Gastrocnemius medialis (tissue), 4 donors: Measurements from ENCODE around the gene TTC39B.

Experiments
- POLR2A ChIP-seq, 2 donors: fragments of 450-650 bp; IDR thresholded peaks; one replicate each; pipeline ENCODE4 v1.6.1; 2017; ENCODE audit warnings: antibody characterized with exemption in 2 of 2, mild to moderate bottlenecking in 2 of 2, moderate library complexity in 2 of 2
- TF ChIP-seq, protein P1 (sequence below), 5 experiments: fragments of 450-650 bp in 3 of 5; fragments of 200-600 bp in 2 of 5; sonication (generic) in 2 of 5; IDR thresholded peaks in 4 of 5; conservative IDR thresholded peaks in 1 of 5; 1 replicate in 4 of 5; 2 replicates in 1 of 5; pipeline ENCODE4 v1.5.1; 2016 to 2019; ENCODE audit warnings: antibody characterized with exemption in 5 of 5, mild to moderate bottlenecking in 3 of 5, moderate library complexity in 3 of 5

DNA sequence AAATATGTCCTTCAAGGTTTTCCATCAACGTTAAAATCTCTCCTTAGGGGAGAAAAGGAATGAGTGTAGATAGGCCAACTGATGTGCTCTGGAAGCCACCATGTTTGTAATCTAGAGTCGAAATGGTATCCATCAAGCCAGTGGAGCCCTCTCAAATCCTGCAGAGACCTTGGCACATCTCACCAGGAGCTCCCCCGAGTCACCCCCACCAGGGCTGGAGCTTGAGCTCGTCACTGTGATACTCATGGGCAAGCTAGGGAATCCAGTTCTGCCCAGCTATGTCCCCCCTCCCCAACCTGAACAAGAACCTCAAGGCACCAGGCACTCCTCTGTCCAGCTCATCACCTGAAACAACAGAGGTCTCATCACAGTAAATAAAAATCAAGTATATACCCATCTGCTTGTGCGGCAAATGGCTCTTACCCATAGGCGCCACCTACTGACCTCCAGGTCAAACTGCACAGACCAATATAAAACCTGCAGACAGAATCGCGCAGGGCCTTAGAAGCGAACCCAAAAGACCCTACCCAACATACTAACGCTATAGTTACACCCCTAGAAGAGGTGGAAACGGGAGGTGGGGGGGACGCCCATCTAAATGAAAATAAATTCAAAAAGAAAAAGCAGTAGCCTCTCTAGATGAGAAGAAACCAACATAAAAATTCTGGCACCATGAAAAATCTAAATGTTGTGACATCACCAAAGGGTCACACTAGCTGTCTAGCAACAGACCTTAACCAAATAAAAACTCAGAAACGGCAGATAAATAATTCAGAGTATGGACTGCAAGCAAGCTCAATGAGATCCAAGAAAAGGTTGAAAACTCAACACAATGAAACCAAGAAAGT, 75.0 kb downstream of the TTC39B start:
- TF ChIP-seq, protein P1, sequence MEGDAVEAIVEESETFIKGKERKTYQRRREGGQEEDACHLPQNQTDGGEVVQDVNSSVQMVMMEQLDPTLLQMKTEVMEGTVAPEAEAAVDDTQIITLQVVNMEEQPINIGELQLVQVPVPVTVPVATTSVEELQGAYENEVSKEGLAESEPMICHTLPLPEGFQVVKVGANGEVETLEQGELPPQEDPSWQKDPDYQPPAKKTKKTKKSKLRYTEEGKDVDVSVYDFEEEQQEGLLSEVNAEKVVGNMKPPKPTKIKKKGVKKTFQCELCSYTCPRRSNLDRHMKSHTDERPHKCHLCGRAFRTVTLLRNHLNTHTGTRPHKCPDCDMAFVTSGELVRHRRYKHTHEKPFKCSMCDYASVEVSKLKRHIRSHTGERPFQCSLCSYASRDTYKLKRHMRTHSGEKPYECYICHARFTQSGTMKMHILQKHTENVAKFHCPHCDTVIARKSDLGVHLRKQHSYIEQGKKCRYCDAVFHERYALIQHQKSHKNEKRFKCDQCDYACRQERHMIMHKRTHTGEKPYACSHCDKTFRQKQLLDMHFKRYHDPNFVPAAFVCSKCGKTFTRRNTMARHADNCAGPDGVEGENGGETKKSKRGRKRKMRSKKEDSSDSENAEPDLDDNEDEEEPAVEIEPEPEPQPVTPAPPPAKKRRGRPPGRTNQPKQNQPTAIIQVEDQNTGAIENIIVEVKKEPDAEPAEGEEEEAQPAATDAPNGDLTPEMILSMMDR (IDR thresholded peaks at IDR 0.05 in 4 of 5, conservative IDR thresholded peaks at IDR 0.05 in 1 of 5), result no peak
- TF ChIP-seq POLR2A (IDR thresholded peaks at IDR 0.05), result no peak
